ELF-1 (cell line): ENCODE measurements around the gene TAS2R43.
"Not testable (repeated sequence)": the region's sequence is repeated elsewhere in the genome, so short reads cannot be mapped to it uniquely, and the experiment has no call there.

Experiments
- DNase-seq: peaks from one replicate; pipeline ENCODE4 v3.0.0-alpha.2; 2016; ENCODE audit warnings: low read depth, low spot score

The TAS2R43 gene, protein sequence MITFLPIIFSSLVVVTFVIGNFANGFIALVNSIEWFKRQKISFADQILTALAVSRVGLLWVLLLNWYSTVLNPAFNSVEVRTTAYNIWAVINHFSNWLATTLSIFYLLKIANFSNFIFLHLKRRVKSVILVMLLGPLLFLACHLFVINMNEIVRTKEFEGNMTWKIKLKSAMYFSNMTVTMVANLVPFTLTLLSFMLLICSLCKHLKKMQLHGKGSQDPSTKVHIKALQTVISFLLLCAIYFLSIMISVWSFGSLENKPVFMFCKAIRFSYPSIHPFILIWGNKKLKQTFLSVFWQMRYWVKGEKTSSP

DNA sequence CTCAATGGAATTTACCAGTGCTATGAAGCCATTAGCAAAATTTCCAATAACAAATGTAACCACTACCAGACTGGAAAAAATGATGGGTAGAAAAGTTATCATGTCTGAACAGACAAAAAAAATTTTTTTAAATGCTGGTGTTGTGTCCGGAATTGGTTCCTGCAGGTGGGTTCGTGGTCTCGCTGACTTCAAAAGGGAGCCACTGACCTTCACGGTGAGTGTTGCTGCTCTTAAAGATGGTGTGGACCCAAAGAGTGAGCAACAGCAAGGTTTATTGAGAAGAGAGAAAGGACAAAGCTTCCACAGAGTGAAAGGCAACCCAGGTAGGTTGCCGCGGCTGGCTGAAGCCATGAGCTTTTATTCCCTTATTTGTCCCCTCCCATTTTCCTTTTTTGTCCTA, at the start of gene TAS2R43:
TAS2R43 (minus strand) TSS at position 186 of the 400 bp plus-strand sequence; CDS start at position 102, 84 bp downstream.
- no peak for DNase-seq

DNA sequence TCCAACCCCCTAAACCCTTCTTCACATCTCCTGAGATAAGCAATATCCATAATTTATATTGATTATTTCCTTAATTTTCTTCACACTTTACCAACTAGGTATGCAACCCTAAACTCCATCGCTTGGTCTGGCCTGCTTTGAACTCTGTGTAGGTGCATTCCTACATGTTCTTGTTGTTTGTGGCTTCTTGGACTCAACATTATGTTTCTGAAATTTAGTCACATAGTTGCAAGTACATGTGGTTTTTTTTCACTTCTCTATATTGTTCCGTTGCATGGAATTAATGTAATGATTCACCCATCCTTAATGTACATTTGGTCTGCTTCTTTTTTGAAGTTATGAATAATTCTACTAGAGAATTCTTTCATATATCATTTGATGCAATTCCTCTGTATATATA, 44.0 kb upstream of the TAS2R43 start:
- DNase-seq = no peak

DNA sequence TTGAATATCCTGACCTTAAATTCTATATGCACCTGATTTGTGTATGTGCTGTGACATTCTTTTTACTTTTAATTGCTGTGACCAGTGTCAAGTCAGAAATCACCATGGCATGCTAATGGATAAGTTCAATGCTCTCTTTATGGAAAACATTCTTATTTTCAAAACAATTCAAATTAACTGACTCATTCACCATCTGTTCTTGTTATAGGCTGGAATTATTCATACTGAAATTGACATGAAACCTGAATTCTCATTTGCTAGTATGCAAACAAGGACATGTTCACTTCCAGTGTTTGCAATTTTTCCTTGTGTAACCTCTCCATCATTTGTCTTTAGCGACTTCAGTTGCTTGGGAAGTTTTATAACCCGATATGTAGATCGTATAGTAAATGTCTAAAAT, 42.2 kb upstream of the TAS2R43 start, which contains the start of gene TAS2R30:
TAS2R30 (minus strand) TSS at position 340 of the 400 bp plus-strand sequence. CDS start 400 bp downstream, outside the sequence.
- DNase-seq = no peak

DNA sequence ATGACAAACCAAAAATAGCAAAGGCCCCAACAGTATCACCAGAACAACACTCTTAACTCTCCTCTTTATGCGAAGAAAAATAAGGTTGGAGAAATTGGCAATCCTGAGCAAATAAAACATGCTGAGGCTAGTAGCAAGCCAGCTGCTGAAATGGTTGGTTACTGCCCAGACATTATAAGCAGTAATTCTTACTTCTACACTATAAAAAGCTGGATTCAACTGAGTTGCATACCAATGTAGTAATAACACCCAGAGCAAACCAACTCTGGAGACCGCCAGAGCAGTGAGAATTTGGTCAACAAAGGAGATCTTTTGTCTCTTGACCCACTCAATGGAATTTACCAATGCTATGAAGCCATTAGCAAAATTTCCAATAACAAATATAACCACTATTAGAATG, 41.7 kb upstream of the TAS2R43 start:
- DNase-seq = no peak

DNA sequence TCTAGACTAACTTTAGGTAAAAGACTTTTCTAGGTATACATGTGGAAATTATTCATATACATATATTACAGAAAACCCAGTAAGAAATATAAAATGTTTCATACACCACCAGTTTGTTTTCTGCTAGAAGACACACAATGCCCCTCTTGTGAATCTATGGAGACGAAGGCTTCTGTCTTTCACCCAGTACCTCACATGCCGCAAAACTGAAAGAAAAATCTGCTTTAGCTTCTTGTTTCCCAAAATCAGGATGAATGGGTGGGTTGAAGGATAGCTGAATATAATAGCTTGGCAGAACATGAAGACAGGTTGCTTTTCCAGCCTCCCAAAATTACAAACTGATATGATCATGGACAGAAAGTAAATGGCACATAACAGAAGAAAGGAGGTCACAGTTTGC, 41.0 kb upstream of the TAS2R43 start:
- DNase-seq = no peak

DNA sequence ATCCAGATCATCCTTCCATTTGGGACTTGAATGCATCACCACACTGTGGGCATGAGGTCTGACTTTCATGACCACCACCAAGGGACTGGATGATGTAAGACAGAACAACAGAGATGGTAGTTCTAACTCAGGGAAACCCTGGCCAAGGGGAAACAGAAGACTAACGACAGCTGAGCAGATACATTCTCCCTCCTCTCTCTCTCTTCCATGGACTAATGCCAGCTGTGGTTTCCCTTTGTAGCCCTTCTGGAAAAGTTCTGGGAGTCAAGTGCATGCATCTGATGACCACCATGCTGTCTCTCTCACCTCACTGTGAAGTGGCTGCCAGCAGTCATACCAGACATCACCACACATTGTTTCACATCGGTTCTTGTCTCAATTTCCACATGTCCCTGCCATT, 38.9 kb upstream of the TAS2R43 start:
- no peak for DNase-seq

DNA sequence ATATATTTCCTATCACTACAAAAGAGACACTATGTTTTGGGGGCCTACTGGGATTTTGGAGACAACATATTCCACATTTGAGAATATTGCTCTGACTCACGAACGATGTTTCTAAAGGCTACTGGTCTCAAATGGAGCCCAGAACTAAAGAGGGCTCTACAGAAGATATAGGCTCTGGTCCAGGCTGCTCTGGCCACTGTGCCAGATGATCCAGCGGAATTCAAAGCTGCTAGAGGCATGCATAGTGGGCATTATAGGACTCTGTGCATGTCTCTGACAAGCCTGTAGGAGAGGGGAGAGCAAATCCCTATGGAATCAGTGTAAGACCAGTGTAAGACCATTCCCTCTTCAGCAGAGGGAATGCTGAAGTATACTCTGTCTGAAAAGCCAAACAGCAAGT, 38.3 kb upstream of the TAS2R43 start:
- no peak for DNase-seq

DNA sequence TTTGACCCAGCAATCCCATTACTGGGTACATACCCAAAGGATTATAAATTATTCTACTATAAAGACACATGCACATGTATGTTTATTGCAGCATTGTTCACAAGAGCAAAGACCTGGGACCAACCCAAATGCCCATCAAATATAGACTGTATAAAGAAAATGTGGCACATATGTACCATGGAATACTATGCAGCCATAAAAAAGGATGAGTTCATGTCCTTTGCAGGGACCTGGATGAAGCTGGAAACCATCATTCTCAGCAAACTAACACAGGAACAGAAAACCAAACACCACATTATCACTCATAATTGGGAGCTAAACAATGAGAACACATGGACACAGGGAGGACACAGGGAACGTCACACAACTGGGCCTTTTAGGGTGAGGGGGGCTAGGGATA, 22.0 kb upstream of the TAS2R43 start:
- not testable (repeated sequence) for DNase-seq

DNA sequence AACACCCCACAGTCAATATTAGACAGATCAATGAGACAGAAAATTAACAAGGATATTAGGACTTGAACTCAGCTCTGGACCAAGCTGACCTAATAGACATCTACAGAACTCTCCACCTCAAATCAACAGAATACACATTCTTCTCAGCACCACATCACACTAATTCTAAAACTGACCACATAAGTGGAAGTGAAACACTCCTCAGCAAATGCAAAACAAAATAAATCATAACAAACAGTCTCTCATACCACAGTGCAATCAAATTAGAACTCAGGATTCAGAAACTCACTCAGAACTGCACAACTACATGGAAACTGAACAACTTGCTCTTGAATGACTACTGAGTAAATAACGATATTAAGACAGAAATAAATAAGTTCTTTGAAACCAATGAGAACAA, 19.1 kb upstream of the TAS2R43 start:
- DNase-seq = not testable (repeated sequence)

DNA sequence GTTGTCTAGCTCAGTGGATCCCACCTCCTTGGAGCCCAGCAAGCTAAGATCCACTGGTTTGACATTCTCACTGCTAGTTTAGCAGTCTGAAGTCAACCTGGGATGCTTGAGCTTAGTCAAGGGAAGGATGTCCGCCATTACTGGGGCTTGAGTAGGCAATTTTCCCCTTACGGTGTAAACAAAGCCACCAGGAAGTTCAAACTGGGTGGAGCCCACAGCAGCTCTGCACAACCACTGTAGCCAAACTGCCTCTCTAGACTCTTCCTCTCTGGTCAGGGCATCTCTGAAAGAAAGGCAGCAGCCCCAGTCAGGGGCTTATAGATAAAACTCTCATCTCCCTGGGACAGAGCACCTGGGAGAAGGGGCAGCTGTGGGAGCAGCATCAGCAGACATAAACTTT, 16.7 kb upstream of the TAS2R43 start:
- DNase-seq = no peak

DNA sequence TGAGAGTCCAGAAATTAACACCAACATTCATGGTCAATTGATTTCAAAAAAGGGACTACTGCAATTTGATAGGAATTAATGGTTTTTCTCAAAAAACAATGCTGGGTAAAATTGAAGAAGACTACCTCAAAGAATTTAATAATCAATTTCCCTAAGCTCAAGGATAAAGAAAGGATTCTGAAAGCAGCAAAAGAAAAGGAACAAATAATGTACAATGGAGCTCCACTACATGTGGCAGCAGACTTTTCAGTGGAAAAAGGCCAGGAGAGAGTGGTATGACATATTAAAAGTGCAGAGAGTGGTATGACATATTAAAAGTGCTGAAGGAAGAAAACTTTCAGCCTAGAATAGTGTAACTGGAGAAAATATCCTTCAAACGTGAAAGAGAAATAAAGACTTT, 15.6 kb upstream of the TAS2R43 start:
- no peak for DNase-seq

DNA sequence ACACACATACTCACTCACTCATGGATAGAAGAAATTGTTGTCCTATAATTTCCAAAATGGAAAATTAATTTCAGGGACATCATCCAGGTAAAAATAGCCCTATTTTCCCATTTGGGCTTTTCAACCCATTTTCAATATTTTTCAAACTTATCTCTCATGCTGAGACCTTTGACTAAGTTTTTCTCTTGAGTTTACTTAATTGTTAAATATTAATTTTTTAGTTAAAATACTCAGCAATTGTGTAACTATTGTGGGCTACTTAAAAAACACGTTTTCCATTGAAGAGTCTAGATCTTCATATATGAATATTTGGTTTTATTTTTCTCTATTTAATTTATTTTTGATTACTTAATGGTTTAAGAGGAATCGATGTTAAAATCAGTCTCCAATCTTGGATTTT, 14.2 kb upstream of the TAS2R43 start:
- DNase-seq = no peak

DNA sequence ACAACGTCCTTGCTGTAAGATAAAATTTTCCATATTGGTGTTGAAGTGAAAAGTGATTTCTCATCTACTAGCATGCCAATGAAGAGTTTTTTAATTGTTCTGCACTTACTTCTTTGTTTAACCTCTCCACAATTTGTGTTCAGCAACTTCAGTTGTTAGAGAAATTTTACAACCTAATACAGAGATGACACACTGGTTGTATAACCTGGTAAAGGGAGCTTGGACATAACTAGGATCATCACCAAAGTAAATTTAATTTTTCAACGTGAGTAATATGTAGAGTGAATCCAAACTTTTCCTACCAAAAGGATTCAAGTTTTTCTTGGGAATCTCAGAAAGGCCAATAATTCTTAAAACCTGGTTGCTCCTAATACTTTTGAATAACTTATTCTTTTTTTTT, 13.4 kb upstream of the TAS2R43 start:
- DNase-seq = no peak

DNA sequence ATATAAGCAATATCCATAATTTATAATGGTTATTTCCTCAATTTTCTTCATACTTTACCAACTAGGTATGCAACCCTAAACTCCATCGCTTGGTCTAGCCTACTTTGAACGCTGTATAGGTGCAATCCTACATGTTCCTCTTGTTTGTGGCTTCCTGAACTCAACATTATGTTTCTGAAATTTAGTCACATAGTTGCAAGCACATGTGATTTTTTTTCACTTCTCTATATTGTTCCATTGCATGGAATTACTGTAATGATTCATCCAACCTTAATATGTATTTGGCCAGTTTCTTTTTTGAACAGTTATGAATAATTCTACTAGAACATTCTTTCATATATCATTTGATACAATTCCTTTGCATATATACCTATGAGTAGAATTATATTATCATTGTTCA, 2.8 kb upstream of the TAS2R43 start:
- not testable (repeated sequence) for DNase-seq

DNA sequence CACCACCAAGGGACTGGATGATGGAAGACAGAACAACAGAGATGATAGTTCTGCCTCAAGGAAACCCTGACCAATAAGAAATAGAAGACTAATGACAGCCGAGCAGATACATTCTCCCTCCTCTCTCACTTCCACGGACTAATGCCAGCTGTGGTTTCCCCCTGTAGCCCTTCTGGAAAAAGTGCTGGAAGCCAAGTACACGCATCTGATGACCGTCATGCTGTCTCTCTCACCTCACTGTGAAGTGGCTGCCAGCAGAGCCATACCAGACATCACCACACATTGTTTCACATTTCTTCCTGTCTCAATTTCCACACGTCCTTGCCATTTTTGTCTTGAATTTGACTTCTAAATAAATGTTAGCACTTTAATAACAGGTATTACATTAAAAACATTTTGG, 2.9 kb downstream of the TAS2R43 start:
- DNase-seq = no peak

DNA sequence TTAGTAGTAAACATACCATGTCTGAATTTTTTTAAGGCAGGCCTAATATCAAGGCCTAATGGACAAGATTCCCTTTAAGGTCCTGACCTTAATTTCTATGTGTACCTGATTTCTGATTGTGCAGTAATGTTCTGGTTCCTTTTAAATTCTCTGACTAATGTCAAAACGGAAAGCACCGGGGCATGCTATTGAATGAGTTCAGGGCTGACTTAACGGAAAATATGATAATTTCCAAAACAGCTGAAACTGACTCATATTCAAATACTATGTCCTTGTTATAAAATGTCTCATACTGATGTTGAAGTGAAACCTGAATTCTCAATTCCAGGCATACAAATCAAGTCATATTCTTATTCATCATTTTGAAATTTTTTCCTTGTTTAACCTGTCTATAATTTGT, 6.7 kb downstream of the TAS2R43 start:
- DNase-seq = no peak

DNA sequence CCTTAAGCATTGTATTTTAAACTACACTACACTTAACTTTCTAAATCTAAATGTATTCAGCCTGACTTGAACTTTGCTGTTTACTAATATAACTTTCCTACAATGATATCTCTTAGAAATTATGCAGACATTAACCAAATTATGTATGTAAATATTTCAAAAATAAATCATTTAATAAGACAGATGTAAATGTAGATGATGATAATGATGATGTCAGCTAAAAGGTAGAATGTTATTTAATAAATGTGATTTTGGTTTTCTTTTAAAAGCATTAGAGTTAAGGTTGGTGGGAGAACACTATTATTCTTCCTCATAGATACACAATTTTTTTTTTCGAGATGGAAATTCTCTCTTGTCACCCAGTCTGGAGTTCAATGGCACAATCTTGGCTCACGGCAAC, 10.1 kb downstream of the TAS2R43 start:
- no peak for DNase-seq

DNA sequence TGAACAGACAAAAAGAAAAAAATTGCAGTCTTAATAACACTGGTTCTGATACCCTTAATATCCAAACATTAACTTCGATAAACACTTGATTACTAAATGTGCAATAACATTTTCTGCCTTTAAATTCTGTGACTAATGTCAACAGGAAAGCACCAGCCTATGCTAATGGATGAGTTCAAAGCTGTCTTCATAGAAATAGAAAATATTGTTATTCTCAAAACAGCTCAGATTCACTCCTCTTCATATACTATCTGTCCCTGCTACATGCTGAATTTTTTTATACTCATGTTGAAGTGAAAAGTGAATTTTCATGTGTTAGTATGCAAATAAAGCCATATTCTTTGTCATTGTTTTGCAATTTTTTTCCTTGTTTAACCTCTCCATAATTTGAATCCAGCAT, 13.9 kb downstream of the TAS2R43 start:
- no peak for DNase-seq

DNA sequence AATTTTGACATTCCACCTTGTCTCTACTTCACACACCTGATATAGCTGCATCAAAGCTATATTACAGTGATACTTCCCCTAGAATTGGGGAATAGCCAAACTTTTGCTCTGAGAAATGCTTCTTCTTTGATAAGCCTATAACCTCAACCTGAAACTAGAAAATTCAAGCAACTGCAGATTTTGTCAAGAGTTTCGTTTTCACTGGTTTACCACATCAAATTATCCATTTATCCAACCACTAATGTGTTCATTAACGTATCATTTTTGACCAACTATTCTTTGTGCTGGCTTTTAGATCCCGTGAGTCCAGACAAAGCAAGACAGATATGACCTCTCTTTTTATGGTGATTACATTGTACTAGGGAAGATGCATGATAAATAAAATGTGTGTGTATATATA, 16.5 kb downstream of the TAS2R43 start:
- DNase-seq = no peak

DNA sequence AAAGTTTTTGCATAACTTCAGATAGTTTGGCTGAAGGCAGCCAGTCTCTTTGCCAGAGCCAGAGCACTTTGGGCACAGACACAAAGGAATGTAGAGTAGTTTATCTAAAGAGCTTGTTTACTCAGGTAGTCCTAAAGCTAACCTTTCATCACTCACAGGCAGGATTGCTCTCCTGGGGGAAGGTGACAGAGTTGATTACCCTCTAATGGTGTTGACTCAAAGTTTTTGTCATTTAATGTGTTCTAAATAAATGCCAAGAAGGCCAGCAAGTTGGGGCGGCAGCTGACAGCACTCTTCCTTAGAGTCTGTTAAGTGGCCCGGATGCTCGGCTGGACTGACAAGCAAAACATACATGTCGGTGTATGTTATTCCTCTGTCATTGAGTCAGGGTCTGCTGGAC, 20.7 kb downstream of the TAS2R43 start:
- no peak for DNase-seq

DNA sequence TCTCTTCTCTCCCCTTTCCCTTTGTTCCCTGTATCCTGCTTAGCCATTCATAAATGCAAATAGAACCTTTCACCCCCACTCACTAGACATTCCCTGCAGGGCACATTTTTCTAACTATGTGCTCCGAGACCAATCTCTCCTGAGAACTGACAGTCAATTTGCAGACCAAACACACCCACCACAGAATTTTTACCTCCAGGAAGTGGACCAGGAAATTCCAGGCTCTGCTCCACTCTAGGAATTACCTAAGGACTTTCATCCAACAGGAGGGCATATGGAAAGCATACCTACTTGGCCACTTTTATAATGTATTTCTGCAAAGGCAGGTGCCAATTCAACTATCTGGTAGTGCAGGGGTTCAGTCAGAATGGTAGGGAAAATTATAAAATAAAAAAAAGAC, 21.1 kb downstream of the TAS2R43 start:
- no peak for DNase-seq

DNA sequence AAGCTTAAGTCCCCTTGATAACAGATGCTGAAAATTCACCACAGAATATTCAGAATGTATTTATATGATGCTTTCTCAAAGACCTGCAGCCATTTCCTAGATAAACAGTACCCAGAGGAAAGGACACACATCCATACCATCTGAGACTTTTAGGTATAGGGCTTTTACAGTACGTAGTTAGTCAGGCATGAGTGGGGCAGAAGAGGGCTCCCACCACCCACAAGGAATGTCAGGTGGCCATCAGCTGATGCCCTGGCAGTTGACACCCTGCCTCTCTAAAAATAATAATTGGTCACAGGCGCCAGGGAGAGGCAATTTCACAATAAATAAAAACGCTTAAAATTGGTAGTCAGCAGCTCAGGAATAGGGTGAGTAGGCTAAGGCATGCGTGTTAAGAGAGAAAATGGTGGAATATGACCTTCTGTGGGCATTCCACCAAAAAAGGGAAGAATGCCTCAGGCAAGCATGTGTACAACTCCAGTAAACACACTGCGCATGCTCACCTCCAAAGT, 22.2 kb downstream of the TAS2R43 start:
- DNase-seq = no peak

DNA sequence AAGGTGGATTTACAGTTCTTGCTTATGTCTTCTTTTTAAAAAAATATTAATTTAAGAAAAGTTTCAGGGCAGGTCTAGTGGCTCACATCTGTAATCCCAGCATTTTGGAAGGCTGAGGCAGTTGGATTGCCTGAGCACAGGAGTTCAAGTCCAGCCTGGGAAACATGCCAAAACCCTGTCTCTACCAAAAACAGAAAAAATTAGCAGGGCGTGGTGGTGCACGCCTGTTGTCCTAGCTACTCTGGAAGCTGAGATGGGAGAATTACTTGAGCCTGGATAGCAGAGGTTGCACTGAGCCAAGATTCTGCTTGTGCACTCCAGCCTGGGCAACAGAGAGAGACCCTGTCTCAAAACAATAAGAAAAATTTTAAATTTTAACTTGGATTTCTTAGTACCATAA, 24.6 kb downstream of the TAS2R43 start:
- no peak for DNase-seq

DNA sequence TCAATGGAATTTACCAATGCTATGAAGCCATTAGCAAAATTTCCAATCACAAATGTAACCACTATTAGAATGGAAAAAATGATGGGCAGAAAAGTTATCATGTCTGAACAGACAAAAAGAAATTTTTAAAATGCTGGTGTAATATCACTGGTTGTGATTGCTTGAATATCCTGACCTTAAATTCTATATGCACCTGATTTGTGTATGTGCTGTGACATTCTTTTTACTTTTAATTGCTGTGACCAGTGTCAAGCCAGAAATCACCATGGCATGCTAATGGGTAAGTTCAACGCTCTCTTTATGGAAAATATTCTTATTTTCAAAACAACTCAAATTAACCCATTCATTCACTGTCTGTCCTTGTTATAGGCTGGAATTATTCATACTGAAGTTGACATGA, 29.9 kb downstream of the TAS2R43 start, which contains the start of gene TAS2R46:
TAS2R46 (minus strand) TSS at position 101 of the 400 bp plus-strand sequence; CDS start at position 101, 0 bp downstream.
- DNase-seq = not testable (repeated sequence)
